Activated CD8-positive, alpha-beta memory T cell treated with anti-CD3 and anti-CD28 coated beads, Interleukin-2, amount 50 U/mL, for 24 hours (primary cell): ENCODE results near the gene ZBTB20.
"Not testable (repeated sequence)": the region's sequence is repeated elsewhere in the genome, so short reads cannot be mapped to it uniquely, and the experiment has no call there.

ENCODE experiments used
- DNase-seq: peaks from one replicate; pipeline ENCODE4 v3.0.0-alpha.2; 2020; ENCODE audit errors: extremely low read depth

Gene ZBTB20

DNA sequence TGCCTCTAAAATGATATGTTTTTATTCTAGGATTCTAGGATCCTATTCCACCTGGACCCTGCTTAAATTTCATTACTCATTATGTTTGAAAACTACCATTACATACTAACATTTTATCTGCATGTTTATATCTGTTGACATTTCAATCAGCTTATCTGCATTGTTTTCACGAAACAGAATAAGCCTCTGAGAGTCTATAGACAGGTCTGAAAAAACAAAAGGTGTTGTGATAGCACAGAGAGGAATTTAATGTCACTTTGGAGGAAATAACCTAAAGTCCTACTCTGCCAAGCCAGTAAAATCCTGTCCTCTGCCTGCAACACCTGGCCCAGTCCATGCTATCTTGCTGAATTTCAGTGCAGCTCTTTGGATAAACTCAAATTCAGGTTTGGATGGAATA, 315.2 kb downstream of the ZBTB20 start:
- no peak for DNase-seq

GRCh38 chr3:114830652-114831051, 316.4 kb downstream of the ZBTB20 start:
- no peak for DNase-seq

DNA sequence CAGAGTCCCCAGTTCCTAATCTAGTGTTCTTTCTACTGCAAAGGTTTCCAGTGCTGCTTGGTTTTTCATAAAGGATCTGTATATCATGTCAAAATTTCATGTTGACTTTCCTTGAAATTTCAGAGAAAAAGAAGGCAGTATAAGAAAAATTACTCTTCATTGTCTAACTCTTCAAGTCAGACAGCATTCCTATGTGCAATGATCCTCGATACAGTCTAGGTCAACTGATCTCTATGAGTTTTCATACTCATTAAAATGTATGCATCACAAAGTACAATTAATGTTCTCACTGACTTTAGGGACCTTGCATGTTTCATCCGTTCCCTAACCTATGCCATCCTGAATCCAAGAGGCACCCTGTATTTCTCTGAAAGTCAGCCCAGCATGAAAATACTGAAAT, 317.3 kb downstream of the ZBTB20 start:
- no peak for DNase-seq

DNA sequence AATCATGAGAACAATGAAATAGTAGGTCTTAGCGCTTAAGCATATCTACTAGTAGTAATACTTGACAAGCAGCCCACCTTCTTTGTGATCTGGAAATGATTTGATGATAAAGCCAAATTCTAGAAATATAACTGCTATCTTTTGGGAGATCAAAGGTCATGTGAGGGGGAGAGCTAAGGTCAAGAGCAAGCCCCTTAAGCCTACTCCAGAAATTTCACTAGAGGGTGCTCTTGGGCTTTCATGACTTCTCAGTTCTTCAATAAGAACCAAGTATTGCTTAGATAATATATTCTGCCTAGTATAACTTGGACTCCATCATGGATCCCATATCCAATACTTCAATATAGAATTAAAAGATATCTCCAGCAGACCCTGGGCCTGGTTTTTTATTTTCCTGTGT, 319.6 kb downstream of the ZBTB20 start:
- no peak for DNase-seq

DNA sequence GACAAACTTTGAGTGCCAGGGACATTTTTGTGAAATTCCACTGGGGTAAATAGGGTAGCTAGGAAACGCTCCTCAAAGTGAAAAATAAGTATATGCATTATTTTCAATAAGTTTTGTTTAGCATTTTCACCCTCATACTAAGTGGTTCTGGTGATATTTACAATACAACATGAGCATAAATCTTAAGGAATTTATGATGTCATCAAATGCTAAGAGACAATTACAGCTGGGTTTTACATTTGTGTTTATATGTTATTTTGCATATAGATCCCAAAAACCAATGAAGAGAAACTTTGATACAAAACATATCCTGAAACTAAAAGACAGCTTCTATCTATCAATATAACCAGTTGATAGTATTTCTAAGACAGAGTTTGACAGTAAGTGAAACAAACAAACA, 323.1 kb downstream of the ZBTB20 start:
- DNase-seq = no peak

GRCh38 chr3:114823061-114823460, 324.0 kb downstream of the ZBTB20 start:
- DNase-seq = no peak

DNA sequence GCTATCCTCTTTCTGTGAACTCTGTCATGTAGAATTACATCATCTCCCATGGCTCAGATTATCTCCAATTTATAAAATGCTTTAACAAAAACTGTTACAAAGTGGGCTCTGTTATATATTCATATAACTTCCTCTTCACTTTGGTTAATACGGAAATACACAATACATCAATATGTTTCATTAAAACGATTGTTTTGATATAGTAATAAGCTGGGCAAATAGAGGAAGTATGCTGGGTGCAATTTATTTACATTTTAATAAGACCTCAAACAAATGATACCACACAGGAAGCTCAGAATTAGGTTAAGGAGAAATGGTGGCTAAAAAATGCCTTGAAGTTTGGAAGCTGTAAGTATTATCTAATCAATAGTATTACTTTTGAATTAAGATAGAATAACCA, 331.0 kb downstream of the ZBTB20 start:
- DNase-seq = no peak

- not testable (repeated sequence) for DNase-seq
Measured at GRCh38 chr3:114812541-114813238, 334.4 kb downstream of the ZBTB20 start.

DNA sequence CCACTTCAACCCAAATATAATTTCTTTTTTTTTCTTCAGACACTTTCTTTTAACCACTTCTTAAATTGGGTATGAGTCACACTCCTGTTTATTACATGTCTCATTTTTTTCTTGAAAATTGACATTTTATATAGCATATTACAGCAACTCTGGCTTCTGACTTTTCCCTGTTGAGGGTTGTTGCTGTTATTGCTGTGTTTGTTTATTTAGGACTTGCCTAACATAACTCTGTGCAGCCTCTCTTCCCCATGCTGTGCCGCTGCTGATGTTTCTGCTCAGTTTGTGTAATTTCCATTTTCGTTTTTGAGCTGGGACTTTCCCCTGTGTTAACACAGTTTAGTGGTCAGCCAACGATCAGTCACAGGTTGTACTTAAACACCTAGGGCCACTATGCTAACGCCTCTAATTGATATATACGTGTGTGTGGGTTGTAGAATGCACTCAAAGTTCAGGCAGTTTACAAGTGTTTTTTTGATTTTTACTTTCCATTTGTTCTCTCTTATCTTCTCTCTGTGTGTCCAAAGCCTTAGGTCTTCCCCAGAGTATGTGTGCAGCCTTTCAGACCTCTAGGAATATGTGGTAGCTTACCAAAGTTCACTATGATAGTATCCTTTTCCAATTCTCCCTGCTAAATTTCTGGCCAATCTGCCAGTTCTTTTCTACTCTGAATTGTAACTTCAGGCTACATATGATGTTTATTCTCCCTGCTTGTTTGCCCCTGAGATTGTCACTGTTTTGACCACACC, 337.2 kb downstream of the ZBTB20 start:
- DNase-seq = no peak

- no peak for DNase-seq
Measured at GRCh38 chr3:114804099-114804498, 343.0 kb downstream of the ZBTB20 start.

DNA sequence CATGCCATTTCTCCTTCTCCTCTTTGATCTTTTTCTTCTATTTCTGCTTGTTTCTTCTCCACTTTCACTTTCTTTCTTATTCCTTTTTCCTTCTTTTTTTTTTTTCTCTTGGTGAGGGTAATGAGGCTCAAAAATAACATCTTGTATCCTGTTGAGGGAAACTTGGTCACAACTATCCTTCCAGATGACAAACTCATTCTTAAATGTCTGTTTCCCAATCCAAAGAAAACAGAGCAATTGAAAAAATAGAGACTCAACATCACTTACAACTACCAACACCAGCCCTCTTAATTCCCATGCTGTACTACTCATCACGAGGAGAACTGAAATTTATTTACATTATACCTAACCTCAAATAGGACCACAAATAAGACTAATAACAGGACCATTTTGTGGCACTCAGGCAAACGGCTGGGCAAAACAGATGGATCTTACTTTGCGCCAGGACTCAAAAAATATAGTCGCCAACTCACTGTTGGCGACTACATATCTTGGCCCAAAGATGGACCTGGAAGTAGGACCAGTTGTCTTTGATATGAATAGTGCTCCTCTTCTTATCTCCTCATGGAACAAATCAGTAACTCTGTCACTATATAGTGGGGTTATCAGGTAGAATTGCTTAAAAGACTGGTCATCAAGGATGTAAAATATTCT, 343.9 kb downstream of the ZBTB20 start:
- no peak for DNase-seq

DNA sequence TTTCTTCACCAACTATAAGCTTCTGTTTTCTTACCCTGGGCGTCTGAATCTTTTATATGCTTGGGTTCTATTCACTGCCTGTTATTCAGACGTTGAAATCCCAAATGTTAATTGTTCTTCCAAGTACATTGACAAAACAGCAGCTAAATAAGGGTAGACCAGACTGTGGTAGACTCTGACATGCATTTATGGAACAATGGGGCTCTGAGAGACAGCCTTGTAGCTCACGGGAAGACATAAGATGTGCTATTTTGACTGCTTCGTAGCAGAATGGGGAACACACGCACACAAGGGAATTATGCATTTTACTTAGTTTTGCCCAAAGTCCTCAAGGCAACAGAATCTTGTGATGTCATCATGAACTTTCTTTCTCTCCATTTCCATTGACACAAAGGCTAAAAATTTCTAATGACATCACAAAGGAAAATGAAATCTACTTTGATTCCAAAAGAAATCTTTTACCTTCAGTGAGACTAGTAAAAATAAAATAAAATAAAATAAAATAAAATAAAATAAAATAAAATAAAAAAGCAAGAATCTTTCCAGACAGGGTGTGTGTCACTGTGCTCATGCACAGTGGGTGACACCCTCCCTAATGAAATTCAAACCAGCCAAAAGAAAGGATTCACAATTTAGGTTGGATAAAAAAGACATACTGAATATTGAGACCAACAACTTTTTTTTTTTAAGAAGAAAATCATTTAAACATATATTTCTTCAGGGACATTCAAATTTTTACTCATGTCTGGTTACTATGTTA, 346.6 kb downstream of the ZBTB20 start:
- DNase-seq = no peak

GRCh38 chr3:114799816-114800215, 347.3 kb downstream of the ZBTB20 start:
- DNase-seq = no peak

DNA sequence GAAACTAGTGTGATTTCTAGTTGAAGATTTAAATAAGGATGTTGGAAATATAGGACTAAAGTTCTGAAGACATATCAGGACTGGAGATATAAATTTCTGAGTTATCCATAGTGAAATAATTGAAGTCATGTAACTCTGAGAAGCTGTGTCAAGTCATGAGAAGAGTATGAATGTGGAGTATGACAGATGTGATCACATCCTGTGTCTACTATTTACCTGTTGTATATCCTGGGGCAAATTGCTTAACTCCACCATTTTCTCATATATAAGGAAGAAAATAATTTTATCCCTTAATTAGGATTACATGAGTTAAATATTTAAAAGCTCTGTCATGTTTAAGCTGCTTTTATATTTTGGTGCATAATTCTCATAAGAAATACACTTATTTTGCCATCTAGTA, 350.3 kb downstream of the ZBTB20 start:
- DNase-seq = no peak

DNA sequence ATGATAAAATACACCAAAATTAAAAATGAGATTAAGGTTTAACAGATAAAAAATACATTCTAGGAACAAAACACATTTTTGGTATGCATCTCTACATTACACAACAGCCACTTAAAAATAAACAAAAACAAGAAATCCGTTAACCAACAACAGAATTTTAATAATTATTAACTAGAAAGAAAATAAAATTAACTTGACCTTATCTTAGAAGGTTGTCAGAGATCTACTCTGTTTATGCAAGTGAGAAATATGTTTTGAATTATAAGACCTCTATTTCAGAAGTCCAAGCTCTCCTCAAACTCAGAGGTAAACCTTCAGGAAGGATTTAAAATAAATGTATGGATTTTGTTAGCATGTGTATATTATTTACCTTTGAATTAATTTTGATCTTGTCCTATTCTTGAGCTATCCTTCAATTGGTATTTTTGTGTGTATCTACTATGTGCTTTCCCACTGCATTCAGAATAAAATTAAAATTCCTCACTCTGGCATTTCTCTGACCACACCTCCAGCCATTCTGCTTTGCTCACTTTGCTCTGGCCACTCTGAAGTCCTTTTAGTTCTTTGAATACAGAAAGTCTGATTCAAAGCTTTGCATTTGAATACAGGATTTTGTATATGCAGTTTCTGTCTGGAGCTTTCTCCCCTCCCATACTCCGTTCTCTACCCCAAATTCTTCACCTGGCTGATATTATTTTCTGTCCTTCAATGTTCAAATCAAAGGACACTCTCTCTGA, 352.0 kb downstream of the ZBTB20 start:
- DNase-seq = no peak

GRCh38 chr3:114792159-114792918, 354.7 kb downstream of the ZBTB20 start:
- no peak for DNase-seq

- no peak for DNase-seq
Measured at GRCh38 chr3:114790752-114791151, 356.3 kb downstream of the ZBTB20 start.

DNA sequence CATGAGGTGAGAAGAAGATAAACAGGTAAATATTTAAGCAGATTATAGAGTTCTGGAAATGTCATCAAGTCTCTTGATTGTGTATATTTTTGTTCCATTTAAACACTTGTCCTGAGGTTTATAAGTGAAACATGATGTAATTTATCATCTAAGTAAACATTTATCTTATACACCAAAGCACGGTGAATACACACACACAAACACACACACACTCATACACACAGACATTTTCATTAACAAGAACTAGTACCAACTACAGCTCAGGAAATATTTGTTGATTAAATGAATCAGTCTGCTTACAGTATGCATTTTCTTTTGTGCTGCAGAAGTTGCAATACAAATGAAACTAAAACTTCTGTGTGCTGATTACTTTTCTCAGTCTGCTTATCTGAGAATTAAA, 357.3 kb downstream of the ZBTB20 start:
- no peak for DNase-seq

DNA sequence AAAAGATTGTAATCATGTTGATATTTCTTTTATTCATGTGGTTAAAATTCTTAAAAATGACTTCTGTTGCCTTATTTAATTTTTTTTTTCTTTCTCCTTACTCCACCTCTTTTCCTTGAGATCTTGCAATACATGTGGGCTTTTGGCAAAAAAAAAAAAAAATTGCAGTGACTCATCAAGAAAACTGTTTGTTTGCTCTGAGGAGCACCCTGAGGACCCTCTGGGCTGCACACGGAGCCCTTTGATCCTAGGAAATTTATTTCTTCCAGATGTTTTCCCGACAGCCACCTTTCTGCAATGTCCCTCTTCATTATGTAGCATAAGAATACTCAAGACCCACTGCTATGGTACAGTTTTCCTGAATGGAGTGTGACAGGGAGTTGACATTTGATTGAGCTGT, 371.7 kb downstream of the ZBTB20 start:
- no peak for DNase-seq

- DNase-seq = no peak
Measured at GRCh38 chr3:114770874-114771273, 376.2 kb downstream of the ZBTB20 start.

GRCh38 chr3:114764056-114764492, 383.0 kb downstream of the ZBTB20 start:
- no peak for DNase-seq
